Ascending aorta (tissue), 2 donors: ENCODE measurements around the gene CAMKMT. TPM values are rescaled to one million over a fixed set of nuclear protein-coding genes. Genes with fewer than 3 reads are reported as not detected.

Experiments
- DNase-seq, 2 donors: peaks; one replicate each; pipeline ENCODE4 v3.0.0-alpha.2; 2019; ENCODE audit warnings: low spot score in 2 of 2
- H3K27ac ChIP-seq, 2 donors: fragments of 200-600 bp; sonication (generic); one replicate each; pipeline ENCODE4 v1.5.1; 2016 to 2017; ENCODE audit warnings: mild to moderate bottlenecking in 1 of 2
- H3K27me3 ChIP-seq: fragments of 200-600 bp; sonication (generic); one replicate; pipeline ENCODE4 v1.5.1; 2017
- H3K36me3 ChIP-seq, 2 donors: fragments of 200-600 bp; sonication (generic); one replicate each; pipeline ENCODE4 v1.5.1; 2016
- H3K4me1 ChIP-seq, 2 donors: fragments of 200-600 bp; sonication (generic); one replicate each; pipeline ENCODE4 v1.5.1; 2016 to 2017; ENCODE audit warnings: mild to moderate bottlenecking in 1 of 2
- H3K4me3 ChIP-seq, 2 donors: fragments of 200-600 bp; sonication (generic); one replicate each; pipeline ENCODE4 v1.5.1; 2016 to 2017; ENCODE audit warnings: mild to moderate bottlenecking in 1 of 2
- H3K9me3 ChIP-seq, 2 donors: fragments of 200-600 bp; sonication (generic); one replicate each; pipeline ENCODE4 v1.5.1; 2016
- intact Hi-C: fragments of 100-400 bp; cut with DNase I; formaldehyde crosslinking; loops from one replicate; pipeline ENCODE4 v1.15.1; 2023
- total RNA-seq: library from RNA; depleted of rRNA; stranded (reverse); fragments of >200 nt; gene quantifications from one replicate; pipeline ENCODE4 v1.1.0, GENCODE V29; 2016
- TF ChIP-seq, protein P1 (sequence below), 3 experiments: fragments of 200-600 bp in 2 of 3; fragments of 450-650 bp in 1 of 3; sonication (generic) in 2 of 3; IDR thresholded peaks; one replicate each; pipeline ENCODE4 v1.5.1; 2016 to 2019; ENCODE audit warnings: antibody characterized with exemption in 3 of 3, mild to moderate bottlenecking in 1 of 3, moderate library complexity in 1 of 3

CAMKMT gene
- total RNA-seq, 1 donor from 2014 or later, result 5.1 TPM

DNA sequence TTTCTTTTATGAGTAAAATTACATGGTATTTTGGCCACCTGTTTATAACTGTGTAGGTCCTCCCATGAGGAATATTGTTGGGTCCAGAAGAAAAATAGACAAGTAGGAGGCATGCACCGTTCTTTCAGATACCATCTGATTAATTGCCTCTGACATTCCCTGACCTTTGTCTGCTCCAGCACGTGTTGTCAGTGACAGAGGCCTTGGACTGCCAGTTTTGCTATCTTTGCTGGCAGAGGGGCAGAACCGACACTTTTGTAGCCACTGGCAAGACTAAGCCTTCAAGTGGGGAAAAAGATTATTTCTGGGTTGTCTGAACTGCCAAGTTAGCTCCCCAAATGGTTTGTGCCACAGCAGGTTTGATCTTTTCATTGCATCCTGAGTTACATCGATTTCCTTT, 276.9 kb downstream of the CAMKMT start:
- TF ChIP-seq, protein P1, sequence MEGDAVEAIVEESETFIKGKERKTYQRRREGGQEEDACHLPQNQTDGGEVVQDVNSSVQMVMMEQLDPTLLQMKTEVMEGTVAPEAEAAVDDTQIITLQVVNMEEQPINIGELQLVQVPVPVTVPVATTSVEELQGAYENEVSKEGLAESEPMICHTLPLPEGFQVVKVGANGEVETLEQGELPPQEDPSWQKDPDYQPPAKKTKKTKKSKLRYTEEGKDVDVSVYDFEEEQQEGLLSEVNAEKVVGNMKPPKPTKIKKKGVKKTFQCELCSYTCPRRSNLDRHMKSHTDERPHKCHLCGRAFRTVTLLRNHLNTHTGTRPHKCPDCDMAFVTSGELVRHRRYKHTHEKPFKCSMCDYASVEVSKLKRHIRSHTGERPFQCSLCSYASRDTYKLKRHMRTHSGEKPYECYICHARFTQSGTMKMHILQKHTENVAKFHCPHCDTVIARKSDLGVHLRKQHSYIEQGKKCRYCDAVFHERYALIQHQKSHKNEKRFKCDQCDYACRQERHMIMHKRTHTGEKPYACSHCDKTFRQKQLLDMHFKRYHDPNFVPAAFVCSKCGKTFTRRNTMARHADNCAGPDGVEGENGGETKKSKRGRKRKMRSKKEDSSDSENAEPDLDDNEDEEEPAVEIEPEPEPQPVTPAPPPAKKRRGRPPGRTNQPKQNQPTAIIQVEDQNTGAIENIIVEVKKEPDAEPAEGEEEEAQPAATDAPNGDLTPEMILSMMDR (IDR thresholded peaks at IDR 0.05), result no peak
- Histone ChIP-seq H3K27me3 (no peaks in the 10 kb centered on the region), H3K36me3 (no peaks in the 10 kb centered on the region), H3K9me3 (no peaks in the 10 kb centered on the region), H3K4me1 (no peaks in the 10 kb centered on the region), H3K4me3 (no peak overlapping the region), H3K27ac (no peak overlapping the region)
- no peak for DNase-seq
- intact Hi-C loops, result no loop called here

DNA sequence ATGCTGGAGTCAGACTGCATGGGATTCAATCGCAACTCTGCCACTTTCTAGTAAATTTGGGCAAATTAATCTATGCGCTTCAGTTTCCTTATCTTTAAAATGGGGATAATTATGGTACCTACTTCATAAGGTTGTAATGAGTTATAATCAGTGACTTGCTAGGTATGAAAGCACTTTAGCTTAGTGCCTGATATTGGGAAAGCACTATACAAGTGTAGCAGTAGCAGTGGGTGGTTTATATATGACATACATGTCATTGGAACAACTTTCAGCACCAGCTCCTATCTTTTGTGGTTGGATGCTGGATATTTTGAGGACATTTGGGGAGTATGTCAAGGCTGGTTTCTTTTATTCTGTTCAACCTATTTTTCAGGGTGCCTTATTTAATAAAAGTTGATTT, 277.7 kb downstream of the CAMKMT start:
- intact Hi-C loops, result no loop called here
- TF ChIP-seq, protein P1 (IDR thresholded peaks at IDR 0.05), result no peak
- H3K9me3 ChIP-seq, result no peaks in the 10 kb centered on the region
- no peaks in the 10 kb centered on the region for H3K36me3 ChIP-seq
- no peaks in the 10 kb centered on the region for H3K4me1 ChIP-seq
- no peak for DNase-seq
- no peak overlapping the region for H3K27ac ChIP-seq
- H3K4me3 ChIP-seq, result no peak overlapping the region
- H3K27me3 ChIP-seq, result no peaks in the 10 kb centered on the region

DNA sequence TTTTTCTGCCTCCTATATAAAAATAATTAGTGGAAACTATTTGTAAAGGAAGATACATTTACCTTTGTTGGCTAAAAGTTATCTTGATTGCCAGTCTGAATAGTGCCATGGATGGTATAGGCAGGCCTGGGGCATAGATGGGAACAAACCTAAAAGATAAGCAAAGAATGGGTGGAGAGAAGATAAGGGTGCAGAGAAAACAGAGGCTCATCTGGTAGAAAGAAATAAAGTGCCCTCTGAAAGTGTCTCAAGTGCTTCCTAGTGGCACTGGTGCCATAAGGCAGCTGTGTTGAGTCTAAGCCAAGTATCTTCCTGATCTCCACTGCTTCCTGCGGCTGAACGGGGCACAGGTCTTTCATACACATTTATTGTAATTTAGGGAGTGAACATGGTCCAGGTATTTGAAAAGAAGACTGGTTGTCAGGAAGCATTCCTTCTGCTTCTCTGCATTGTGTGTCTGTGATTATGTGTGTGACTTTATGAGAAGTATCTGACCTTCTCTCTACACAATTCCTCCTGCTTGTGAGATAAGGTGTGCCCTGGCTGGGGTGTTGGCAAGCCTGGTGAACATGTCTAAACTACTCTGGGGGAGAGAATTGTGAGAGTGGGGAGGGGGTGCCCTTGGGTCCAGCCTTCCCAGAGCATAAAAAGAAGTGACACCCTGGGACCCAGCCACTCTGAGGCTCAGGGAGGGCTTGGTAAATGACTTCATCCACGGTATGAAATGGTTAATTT, 280.5 kb downstream of the CAMKMT start:
- H3K4me1 ChIP-seq, result no peaks in the 10 kb centered on the region
- intact Hi-C loops, result no loop called here

DNA sequence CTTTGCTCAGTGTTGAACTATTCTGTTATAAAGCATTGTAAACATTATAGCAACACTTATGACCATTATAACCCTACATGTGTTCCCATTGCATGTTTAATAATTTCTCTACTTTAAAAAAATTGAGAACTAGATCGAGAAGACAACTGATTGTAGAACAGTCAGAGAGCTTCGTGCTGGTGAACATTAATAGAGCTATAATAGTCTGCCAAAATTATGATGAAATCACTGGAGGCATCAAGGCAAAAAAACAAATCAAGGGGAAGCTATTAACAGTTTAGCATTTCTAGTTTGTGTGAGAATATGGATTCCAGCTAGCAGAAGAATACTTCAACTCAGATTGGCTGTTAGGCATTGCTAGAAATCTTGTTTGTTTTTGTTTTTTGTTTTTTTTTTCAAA, 284.2 kb downstream of the CAMKMT start:
- H3K4me1 ChIP-seq, result no peaks in the 10 kb centered on the region
- no peaks in the 10 kb centered on the region for H3K9me3 ChIP-seq
- H3K27ac ChIP-seq, result no peak overlapping the region
- no peaks in the 10 kb centered on the region for H3K27me3 ChIP-seq
- H3K4me3 ChIP-seq, result no peak overlapping the region
- TF ChIP-seq, protein P1 (IDR thresholded peaks at IDR 0.05), result no peak
- intact Hi-C loops, result no loop called here
- no peaks in the 10 kb centered on the region for H3K36me3 ChIP-seq
- no peak for DNase-seq

More for the DNA sequence above, 280.5 kb downstream of the CAMKMT start:
- no peak overlapping the region for H3K4me3 ChIP-seq
- DNase-seq, result no peak
- H3K36me3 ChIP-seq, result no peaks in the 10 kb centered on the region
- TF ChIP-seq, protein P1 (IDR thresholded peaks at IDR 0.05), result no peak
- no peak overlapping the region for H3K27ac ChIP-seq
- H3K27me3 ChIP-seq, result no peaks in the 10 kb centered on the region
- H3K9me3 ChIP-seq, result no peaks in the 10 kb centered on the region

DNA sequence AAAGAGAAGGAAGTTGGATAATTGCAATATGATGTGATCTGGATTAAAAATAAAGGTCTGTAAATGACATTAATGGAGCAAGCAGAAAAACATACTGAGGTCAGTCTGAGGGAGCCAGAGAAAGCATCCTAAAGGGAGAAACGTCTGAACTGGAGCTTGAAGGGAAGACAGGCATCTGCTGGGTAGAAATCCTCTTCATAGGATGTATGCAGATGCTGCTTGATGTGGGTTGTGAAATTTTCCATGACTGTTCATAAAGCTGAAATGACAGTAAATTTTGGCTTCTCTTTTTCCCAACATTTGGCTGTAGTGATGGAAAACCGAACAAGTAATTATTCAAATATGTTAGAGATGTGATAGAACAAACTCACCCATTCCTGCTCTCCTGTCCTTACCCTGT, 287.6 kb downstream of the CAMKMT start:
- H3K36me3 ChIP-seq, result no peaks in the 10 kb centered on the region
- intact Hi-C loops, result no loop called here
- TF ChIP-seq, protein P1 (IDR thresholded peaks at IDR 0.05), result no peak
- no peaks in the 10 kb centered on the region for H3K4me1 ChIP-seq
- no peaks in the 10 kb centered on the region for H3K27me3 ChIP-seq
- DNase-seq, result no peak
- H3K27ac ChIP-seq, result no peak overlapping the region
- H3K9me3 ChIP-seq, result no peaks in the 10 kb centered on the region
- H3K4me3 ChIP-seq, result no peak overlapping the region
